ENCODE measurements around the gene PRAMEF27.
"Not testable (repeated sequence)": the region's sequence is repeated elsewhere in the genome, so short reads cannot be mapped to it uniquely, and the experiment has no call there.

Gene PRAMEF27

GRCh38 chr1:13056475-13056874 lies at the start of gene PRAMEF27:
TSS of gene PRAMEF27 (minus strand) at chr1:13056575. CDS start at chr1:13053659, 2,916 bp downstream.
- not testable (repeated sequence) for DNase-seq

- not testable (repeated sequence) for DNase-seq
Observed at GRCh38 chr1:13070474-13070873, 14.1 kb upstream of the PRAMEF27 start, which contains the start of gene PRAMEF25. TSS of gene PRAMEF25 (plus strand) at chr1:13070774. CDS start at chr1:13073694, 2,920 bp downstream.

- not testable (repeated sequence) for DNase-seq
Observed at GRCh38 chr1:13019846-13020245, 36.5 kb downstream of the PRAMEF27 start.

GRCh38 chr1:13011932-13012331 lies 44.4 kb downstream of the PRAMEF27 start:
- DNase-seq, result not testable (repeated sequence)

- DNase-seq, result not testable (repeated sequence)
Observed at GRCh38 chr1:13009348-13009747, 47.0 kb downstream of the PRAMEF27 start.

GRCh38 chr1:13005732-13006131 lies 50.6 kb downstream of the PRAMEF27 start:
- DNase-seq, result not testable (repeated sequence)
